ENCODE results near the gene MIER2.
"Not testable (repeated sequence)": the region's sequence is repeated elsewhere in the genome, so short reads cannot be mapped to it uniquely, and the experiment has no call there.

Gene MIER2

GRCh38 chr19:277581-278165 lies 66.9 kb downstream of the MIER2 start:
- no peaks in the 10 kb centered on the region for H3K4me1 Mint-ChIP-seq (ENCODE audit: low read depth)
- no peaks in the 10 kb centered on the region for H3K9me3 Mint-ChIP-seq
- H3K4me3 Mint-ChIP-seq, result no peak overlapping the region
- peaks cover 5% of the 10 kb centered on the region for H3K27me3 Mint-ChIP-seq (ENCODE audit: low read depth)
- DNase-seq (ENCODE audit: low spot score), result no peak
- H3K36me3 Mint-ChIP-seq (ENCODE audit: low read depth), result no peaks in the 10 kb centered on the region
- H3K27ac Mint-ChIP-seq, result no peak overlapping the region

- no peaks in the 10 kb centered on the region for H3K9me3 Mint-ChIP-seq
- peaks cover 6% of the 10 kb centered on the region for H3K27me3 Mint-ChIP-seq (ENCODE audit: low read depth)
- H3K4me3 Mint-ChIP-seq, result no peak overlapping the region
- no peaks in the 10 kb centered on the region for H3K4me1 Mint-ChIP-seq (ENCODE audit: low read depth)
- no peak overlapping the region for H3K27ac Mint-ChIP-seq
- H3K36me3 Mint-ChIP-seq (ENCODE audit: low read depth), result no peaks in the 10 kb centered on the region
- DNase-seq (ENCODE audit: low spot score), result no peak
Measured at GRCh38 chr19:277131-277530, 67.5 kb downstream of the MIER2 start.

DNA sequence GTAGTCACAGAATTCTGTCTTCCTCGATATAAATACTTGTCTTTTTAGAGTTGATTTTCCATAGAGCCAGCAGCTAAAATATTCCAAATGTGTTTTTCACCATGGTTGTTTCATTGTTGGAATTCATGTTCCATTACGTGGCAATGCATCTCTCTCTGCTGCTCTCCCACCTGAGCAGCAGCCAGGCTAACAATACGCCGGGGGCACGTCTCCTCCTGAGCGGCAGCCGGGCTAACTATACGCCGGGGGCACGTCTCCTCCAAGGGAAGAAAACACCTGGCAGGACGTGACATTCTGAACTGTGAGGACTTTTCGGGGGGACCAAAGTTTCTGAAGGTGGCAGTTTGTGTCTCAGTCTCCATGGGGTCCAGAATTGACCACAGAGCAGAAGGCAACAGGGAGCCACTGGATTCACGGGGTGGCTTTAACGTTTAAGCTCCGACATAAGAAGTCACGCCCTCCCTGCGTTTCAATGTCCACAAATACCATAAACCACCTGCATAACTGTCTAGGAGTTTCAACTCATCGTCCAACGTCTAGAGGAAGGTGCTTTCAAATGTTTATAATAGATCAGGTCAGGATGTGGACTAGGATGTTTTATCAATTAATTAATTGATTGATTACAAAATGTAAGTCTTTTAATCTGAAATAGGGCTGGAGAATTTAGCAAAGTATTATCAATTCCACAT lies 68.5 kb downstream of the MIER2 start:
- no peak overlapping the region for H3K4me3 Mint-ChIP-seq
- H3K36me3 Mint-ChIP-seq (ENCODE audit: low read depth), result no peaks in the 10 kb centered on the region
- no peak overlapping the region for H3K27ac Mint-ChIP-seq
- H3K9me3 Mint-ChIP-seq, result no peaks in the 10 kb centered on the region
- peaks cover 8% of the 10 kb centered on the region for H3K27me3 Mint-ChIP-seq (ENCODE audit: low read depth)
- no peaks in the 10 kb centered on the region for H3K4me1 Mint-ChIP-seq (ENCODE audit: low read depth)
- DNase-seq (ENCODE audit: low spot score), result no peak

- H3K27ac Mint-ChIP-seq, result no peak overlapping the region
- H3K4me3 Mint-ChIP-seq, result no peak overlapping the region
- no peaks in the 10 kb centered on the region for H3K4me1 Mint-ChIP-seq (ENCODE audit: low read depth)
- no peaks in the 10 kb centered on the region for H3K9me3 Mint-ChIP-seq
- no peaks in the 10 kb centered on the region for H3K36me3 Mint-ChIP-seq (ENCODE audit: low read depth)
- no peak for DNase-seq (ENCODE audit: low spot score)
- peaks cover 8% of the 10 kb centered on the region for H3K27me3 Mint-ChIP-seq (ENCODE audit: low read depth)
Measured at GRCh38 chr19:275000-275399, 69.6 kb downstream of the MIER2 start.

- Mint-ChIP-seq H3K4me1 (ENCODE audit: low read depth) (no peaks in the 10 kb centered on the region), H3K36me3 (ENCODE audit: low read depth) (no peaks in the 10 kb centered on the region), H3K27ac (no peak overlapping the region), H3K9me3 (no peaks in the 10 kb centered on the region), H3K4me3 (no peak overlapping the region), H3K27me3 (ENCODE audit: low read depth) (peaks cover 15% of the 10 kb centered on the region)
- DNase-seq (ENCODE audit: low spot score), result no peak
Measured at GRCh38 chr19:273393-273792, 71.2 kb downstream of the MIER2 start.

GRCh38 chr19:271856-272255 lies 72.7 kb downstream of the MIER2 start:
- H3K27ac Mint-ChIP-seq, result no peak overlapping the region
- H3K9me3 Mint-ChIP-seq, result no peaks in the 10 kb centered on the region
- no peaks in the 10 kb centered on the region for H3K36me3 Mint-ChIP-seq (ENCODE audit: low read depth)
- no peak overlapping the region for H3K4me3 Mint-ChIP-seq
- peaks cover 20% of the 10 kb centered on the region for H3K27me3 Mint-ChIP-seq (ENCODE audit: low read depth)
- DNase-seq (ENCODE audit: low spot score), result no peak
- no peaks in the 10 kb centered on the region for H3K4me1 Mint-ChIP-seq (ENCODE audit: low read depth)

GRCh38 chr19:270766-271318 lies 73.8 kb downstream of the MIER2 start:
- H3K27ac Mint-ChIP-seq; H3K9me3 Mint-ChIP-seq; H3K4me3 Mint-ChIP-seq; H3K36me3 Mint-ChIP-seq (ENCODE audit: low read depth); DNase-seq (ENCODE audit: low spot score); H3K4me1 Mint-ChIP-seq (ENCODE audit: low read depth): not testable (repeated sequence)
- peaks cover 30% of the 10 kb centered on the region for H3K27me3 Mint-ChIP-seq (ENCODE audit: low read depth)

DNA sequence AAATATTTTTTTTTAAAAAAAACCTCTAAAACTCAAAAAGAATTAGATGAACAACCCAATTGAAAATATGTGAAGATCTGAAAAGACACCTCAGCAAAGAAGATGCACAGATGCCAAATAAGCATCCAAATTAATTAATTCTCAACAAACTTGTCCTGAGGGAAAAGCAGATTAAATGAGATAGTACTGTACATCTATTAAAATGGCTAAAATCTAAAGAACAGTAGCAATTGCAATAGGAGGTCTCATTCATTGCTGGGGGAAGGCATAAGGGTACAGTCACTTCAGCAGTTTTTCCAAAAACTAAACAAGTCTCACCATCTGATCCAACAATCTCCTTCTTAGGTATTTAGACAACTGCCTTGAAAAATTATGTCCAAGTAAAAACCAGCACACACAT lies 75.4 kb downstream of the MIER2 start:
- Mint-ChIP-seq H3K4me3 (no peak overlapping the region), H3K27me3 (ENCODE audit: low read depth) (peaks cover 44% of the 10 kb centered on the region), H3K27ac (no peak overlapping the region), H3K4me1 (ENCODE audit: low read depth) (peaks cover 4% of the 10 kb centered on the region), H3K9me3 (no peaks in the 10 kb centered on the region), H3K36me3 (ENCODE audit: low read depth) (no peaks in the 10 kb centered on the region)
- no peak for DNase-seq (ENCODE audit: low spot score)

DNA sequence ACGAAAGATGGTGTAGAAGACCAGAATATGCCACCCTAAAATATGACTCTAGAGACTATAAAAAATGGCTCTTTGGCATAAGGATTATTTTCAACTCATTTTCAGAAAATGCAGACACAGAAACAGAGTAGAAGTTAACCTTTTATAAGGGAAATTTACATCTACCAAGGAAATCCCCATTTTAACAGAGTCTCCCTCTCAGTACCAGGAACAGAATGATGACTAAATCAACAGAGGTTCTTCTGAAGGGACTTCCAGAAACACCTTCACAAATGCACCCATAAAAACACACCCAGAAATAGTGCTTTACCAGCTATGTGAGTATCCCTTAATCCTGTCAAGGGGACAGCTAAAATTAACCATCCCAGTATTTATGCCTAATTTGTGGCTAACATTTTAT lies 82.5 kb downstream of the MIER2 start:
- H3K36me3 Mint-ChIP-seq (ENCODE audit: low read depth), result no peaks in the 10 kb centered on the region
- no peaks in the 10 kb centered on the region for H3K9me3 Mint-ChIP-seq
- H3K27me3 Mint-ChIP-seq (ENCODE audit: low read depth), result peaks cover 26% of the 10 kb centered on the region
- no peak overlapping the region for H3K27ac Mint-ChIP-seq
- peaks cover 4% of the 10 kb centered on the region for H3K4me1 Mint-ChIP-seq (ENCODE audit: low read depth)
- DNase-seq (ENCODE audit: low spot score), result no peak
- H3K4me3 Mint-ChIP-seq, result no peak overlapping the region

DNA sequence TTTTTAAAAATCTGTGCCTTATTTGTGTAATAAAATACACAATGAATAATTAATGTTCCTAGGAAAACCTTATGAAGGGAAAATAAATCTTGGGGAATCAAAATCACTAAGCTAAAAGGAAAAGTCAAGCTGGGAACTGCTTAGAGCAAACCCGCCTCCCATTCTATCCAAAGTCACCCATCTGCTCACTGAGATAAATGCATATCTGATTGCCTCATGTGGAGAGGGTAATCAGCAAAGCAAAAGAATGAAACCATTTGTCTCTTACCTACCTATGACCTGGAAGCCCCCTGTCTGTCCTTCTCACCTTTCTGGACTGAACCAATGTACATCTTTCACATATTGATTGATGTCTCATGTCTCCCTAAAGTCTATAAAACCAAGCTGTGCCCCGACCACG lies 87.8 kb downstream of the MIER2 start:
- not testable (repeated sequence) for DNase-seq (ENCODE audit: low spot score); H3K27ac Mint-ChIP-seq; H3K9me3 Mint-ChIP-seq; H3K4me1 Mint-ChIP-seq (ENCODE audit: low read depth); H3K4me3 Mint-ChIP-seq; H3K36me3 Mint-ChIP-seq (ENCODE audit: low read depth)
- H3K27me3 Mint-ChIP-seq (ENCODE audit: low read depth), result peaks cover 25% of the 10 kb centered on the region

Measured in T-helper 2 cell treated with Interferon-gamma antibody and Interleukin-4, amounts not matched to agents 5 μg/mL and 100 μg/mL, for 36 hours (primary cell).